ENCODE results near the gene PAGE2. TPM values are rescaled to one million over a fixed set of nuclear protein-coding genes. Genes with fewer than 3 reads are reported as not detected.
"Not testable (repeated sequence)": the region's sequence is repeated elsewhere in the genome, so short reads cannot be mapped to it uniquely, and the experiment has no call there.

Gene PAGE2
- total RNA-seq, 1 donor from 2014 or later = not detected

DNA sequence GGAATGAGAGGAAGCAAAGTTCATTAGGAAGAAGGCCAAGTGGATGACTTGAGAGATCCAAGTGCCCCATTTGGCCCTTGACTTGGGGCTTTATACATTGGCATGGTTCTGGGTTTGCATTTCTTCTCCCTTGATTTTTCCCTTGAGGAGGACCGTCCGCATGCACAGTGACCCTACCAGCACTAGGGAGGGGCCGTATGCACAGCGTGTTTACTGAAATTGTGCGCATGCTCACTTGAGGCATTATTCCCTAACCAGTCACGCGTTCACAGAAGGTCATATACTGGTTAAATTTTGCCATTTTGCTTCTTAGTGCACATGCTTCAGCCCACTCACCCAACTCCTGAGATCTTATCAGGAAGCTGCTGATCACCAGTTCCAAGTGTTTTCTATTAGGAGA is 35.1 kb downstream of the PAGE2 start:
- DNase-seq (ENCODE audit: low spot score) = no peak

DNA sequence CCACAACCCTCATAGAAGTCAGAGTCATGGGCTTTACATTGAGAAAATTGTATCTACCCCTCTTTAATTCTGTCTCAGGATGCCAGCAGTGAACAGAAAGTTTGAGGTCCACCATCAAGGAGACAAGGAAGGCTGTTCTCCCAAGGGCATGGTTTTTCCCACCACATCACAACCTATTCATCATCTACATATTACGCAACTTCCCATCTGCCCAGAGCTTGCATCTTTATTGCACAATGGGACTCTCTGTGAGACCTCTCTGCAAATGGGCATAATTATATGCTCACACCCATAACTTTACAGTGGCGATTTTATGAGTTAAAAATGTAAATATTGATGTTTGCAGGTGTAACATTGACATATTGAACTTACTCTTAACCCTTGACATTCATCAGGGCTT is 38.9 kb downstream of the PAGE2 start:
- DNase-seq (ENCODE audit: low spot score) = no peak

DNA sequence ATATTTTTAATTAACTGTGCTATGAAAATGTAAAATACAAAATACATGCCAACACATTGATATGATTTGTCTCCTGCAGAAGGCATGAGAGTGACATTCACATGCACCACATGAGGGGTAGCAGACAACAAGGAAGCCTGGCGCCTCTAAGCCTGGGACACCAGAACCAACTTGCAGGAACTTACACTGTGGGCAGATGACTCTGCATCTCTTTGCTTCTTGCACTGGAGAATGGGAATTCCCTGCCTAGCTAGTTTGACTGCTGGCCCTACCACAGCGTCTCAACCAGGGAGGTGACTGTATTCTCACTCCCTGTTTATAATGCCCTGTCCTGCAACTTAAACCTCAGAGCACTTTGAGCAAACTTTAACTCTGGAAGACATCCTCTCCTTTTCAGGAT is 40.5 kb downstream of the PAGE2 start:
- DNase-seq (ENCODE audit: low spot score) = no peak

DNA sequence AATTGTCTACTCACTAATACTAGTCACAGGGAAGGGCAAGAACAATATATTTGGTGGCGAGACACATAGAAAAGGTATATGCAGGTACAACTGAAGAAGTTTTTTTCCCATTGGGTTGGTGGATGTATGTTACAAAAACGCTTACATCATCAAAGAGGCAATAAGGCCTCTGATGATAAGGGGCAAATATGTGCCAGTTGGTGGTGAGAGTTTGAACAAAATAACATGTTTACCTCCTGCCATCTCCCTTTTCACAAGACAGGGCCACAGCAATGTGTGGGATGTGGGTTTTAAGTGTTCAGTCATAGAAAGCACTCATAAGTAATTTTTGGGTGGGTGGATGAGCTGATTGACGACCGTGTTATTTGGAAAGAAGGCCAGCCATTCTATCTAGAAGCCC is 41.7 kb downstream of the PAGE2 start:
- DNase-seq (ENCODE audit: low spot score) = no peak

DNA sequence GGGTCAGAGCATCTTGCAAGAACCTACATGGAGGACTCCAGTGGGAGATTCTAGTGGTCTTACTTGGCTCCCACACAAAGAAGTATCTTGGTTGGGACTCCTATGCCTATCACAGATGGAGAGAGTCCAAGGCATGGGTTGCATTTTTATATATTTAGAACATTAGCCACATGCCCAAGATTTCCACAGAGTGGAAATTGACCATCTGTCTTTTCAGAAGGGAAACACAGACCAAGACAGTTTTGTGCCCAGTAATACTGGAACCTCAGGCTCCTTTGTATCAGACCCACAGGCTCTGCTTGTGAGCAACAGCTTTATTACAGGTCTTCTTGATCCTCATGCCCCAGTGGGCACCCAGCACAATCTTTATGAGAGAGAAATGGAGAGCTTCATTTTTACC is 43.6 kb downstream of the PAGE2 start:
- DNase-seq (ENCODE audit: low spot score) = no peak

DNA sequence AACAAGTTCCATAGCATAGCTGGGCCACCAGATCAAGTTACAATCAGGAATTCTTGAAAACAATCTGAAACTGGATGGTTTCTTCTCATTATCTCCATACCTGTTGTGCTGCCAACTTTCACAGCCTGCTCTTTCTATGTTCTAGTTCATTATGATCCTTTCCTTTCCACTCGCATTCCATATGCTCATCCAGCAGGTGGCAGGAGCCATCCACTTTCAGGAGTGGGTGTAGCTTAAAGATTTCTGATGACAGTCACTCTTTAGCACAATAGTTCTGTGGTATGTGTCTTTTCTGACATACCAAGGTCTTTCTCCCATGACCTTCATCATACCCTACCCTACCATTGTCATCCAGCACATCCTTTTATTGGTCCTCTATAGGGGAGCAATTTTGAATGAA is 46.4 kb downstream of the PAGE2 start:
- peak; percentile 45 for DNase-seq (ENCODE audit: low spot score)

DNA sequence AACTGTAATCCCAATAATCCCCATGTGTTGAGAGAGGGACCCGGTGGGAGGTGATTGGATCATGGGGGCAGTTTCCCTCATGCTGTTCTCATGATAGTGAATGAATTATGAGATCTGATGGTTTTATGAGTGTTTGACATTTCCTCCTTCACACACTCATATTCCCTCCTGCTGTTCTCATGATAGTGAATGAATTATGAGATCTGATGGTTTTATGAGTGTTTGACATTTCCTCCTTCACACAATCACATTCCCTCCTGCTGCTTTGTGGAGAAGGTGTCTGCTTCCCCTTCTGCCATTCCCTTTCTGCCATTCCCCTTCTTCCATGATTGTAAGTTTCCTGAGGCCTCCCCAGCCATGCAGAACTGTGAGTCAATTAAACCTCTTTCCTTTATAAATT is 52.0 kb downstream of the PAGE2 start:
- not testable (repeated sequence) for DNase-seq (ENCODE audit: low spot score)

Other genes with a start within 250 kb of the PAGE2 start
- gene TRO, start 168.2 kb upstream of the PAGE2 start, total RNA-seq = 11.3 TPM
- gene PFKFB1, start 94.8 kb upstream of the PAGE2 start, total RNA-seq = 0.89 TPM
- 18.7 TPM for gene APEX2, start 88.7 kb upstream of the PAGE2 start, total RNA-seq
- gene ALAS2, start 58.0 kb upstream of the PAGE2 start, total RNA-seq = 0.60 TPM
- not detected for gene PAGE2B, start 14.0 kb upstream of the PAGE2 start, total RNA-seq
- gene PAGE5, start 131.3 kb downstream of the PAGE2 start, total RNA-seq = not detected
- not detected for gene PAGE3, start 175.9 kb downstream of the PAGE2 start, total RNA-seq

Measured in ureter (tissue), 1 donor.